RPMI7951 (cell line): ENCODE results near the gene SELP. TPM values are rescaled to one million over a fixed set of nuclear protein-coding genes. Genes with fewer than 3 reads are reported as not detected.

Source experiments
- total RNA-seq: library from RNA; depleted of rRNA; stranded (reverse); fragments of >200 nt; shearing (Covaris generic); gene quantifications from 2 replicates; pipeline ENCODE4 v1.2.3, GENCODE V29; 2014; rRNA removed

Gene SELP
- total RNA-seq, 1 experiment from 2014 or later: not detected

Other genes starting within 250 kb of the SELP start
- gene CCDC181, start 202.7 kb downstream of the SELP start, total RNA-seq: 0.20 and 1.2 TPM in 2 replicates
- gene SLC19A2, start 144.2 kb downstream of the SELP start, total RNA-seq: 6.3 and 8.4 TPM in 2 replicates
- gene F5, start 43.6 kb downstream of the SELP start, total RNA-seq: not detected in 2 replicates
- gene SELL, start 81.5 kb upstream of the SELP start, total RNA-seq: 0.36 TPM in 1 of 2 replicates, not detected in the other
- gene SELE, start 104.0 kb upstream of the SELP start, total RNA-seq: not detected in 2 replicates
- 13.1 and 15.0 TPM in 2 replicates for gene METTL18, start 164.8 kb upstream of the SELP start, total RNA-seq